GM23248 (cell line): Measurements from ENCODE around the gene SRMS. TPM values are rescaled to one million over a fixed set of nuclear protein-coding genes. Genes with fewer than 3 reads are reported as not detected.

ENCODE experiments used
- DNase-seq: peaks from one replicate; pipeline ENCODE4 v3.0.0-alpha.2; 2015
- H2AFZ ChIP-seq: fragments of 200-600 bp; sonication (generic); 2 replicates; pipeline ENCODE4 v1.6.1; 2016; ENCODE audit warnings: antibody characterized with exemption
- H3F3A ChIP-seq: fragments of 200-600 bp; sonication (generic); 2 replicates; pipeline ENCODE4 v1.6.1; 2016; ENCODE audit warnings: mild to moderate bottlenecking, antibody characterized with exemption, mixed run types; ENCODE audit not compliant: insufficient read depth
- H3K27ac ChIP-seq: fragments of 200-600 bp; sonication (generic); 2 replicates; pipeline ENCODE4 v1.5.1; 2016; ENCODE audit warnings: mild to moderate bottlenecking
- H3K27me3 ChIP-seq: fragments of 200-600 bp; sonication (generic); replicated peaks from 2 replicates; pipeline ENCODE4 v1.6.1; 2016; ENCODE audit warnings: mild to moderate bottlenecking; ENCODE audit not compliant: insufficient read depth
- H3K36me3 ChIP-seq: fragments of 200-600 bp; sonication (generic); 2 replicates; pipeline ENCODE4 v1.6.1; 2016; ENCODE audit warnings: low read depth, mild to moderate bottlenecking
- H3K4me1 ChIP-seq: fragments of 200-600 bp; sonication (generic); 2 replicates; pipeline ENCODE4 v1.6.1; 2016; ENCODE audit warnings: mild to moderate bottlenecking; ENCODE audit not compliant: insufficient read depth
- H3K4me2 ChIP-seq: fragments of 200-600 bp; sonication (generic); one replicate; pipeline ENCODE4 v1.6.1; 2016; ENCODE audit warnings: mild to moderate bottlenecking; ENCODE audit not compliant: unreplicated experiment
- H3K4me3 ChIP-seq: fragments of 200-600 bp; sonication (generic); 2 replicates; pipeline ENCODE4 v1.5.1; 2016; ENCODE audit warnings: mild to moderate bottlenecking
- H3K79me2 ChIP-seq: fragments of 200-600 bp; sonication (generic); 2 replicates; pipeline ENCODE4 v1.6.1; 2016; ENCODE audit warnings: mild to moderate bottlenecking; ENCODE audit not compliant: insufficient read depth
- H3K9ac ChIP-seq: fragments of 200-600 bp; sonication (generic); 2 replicates; pipeline ENCODE4 v1.6.1; 2016; ENCODE audit warnings: mild to moderate bottlenecking
- H3K9me2 ChIP-seq: fragments of 200-600 bp; sonication (generic); 2 replicates; pipeline ENCODE4 v1.6.1; 2016; ENCODE audit warnings: mixed run types, mild to moderate bottlenecking, moderate library complexity; ENCODE audit not compliant: insufficient read depth
- H3K9me3 ChIP-seq: fragments of 200-600 bp; sonication (generic); one replicate; pipeline ENCODE4 v1.6.1; 2017; ENCODE audit warnings: low read depth
- H4K20me1 ChIP-seq: fragments of 200-600 bp; sonication (generic); 2 replicates; pipeline ENCODE4 v1.6.0; 2016; ENCODE audit not compliant: insufficient read depth
- EZH2 ChIP-seq: fragments of 200-600 bp; sonication (generic); IDR thresholded peaks from 2 replicates; pipeline ENCODE4 v1.6.1; 2018; ENCODE audit warnings: antibody characterized with exemption, mild to moderate bottlenecking; ENCODE audit not compliant: insufficient read depth, poor library complexity, severe bottlenecking
- EZH2phosphoT487 ChIP-seq: fragments of 200-600 bp; sonication (generic); IDR thresholded peaks from 2 replicates; pipeline ENCODE4 v1.6.1; 2018; ENCODE audit warnings: antibody characterized with exemption, moderate library complexity, mild to moderate bottlenecking, low read depth; ENCODE audit not compliant: insufficient read depth
- WGBS, 2 experiments: methylation state at CpG; one replicate each; pipeline ENCODE4 v1.1.6; 2015 to 2017; ENCODE audit warnings: low lambda C conversion rate in 2 of 2, low coverage in 1 of 2; ENCODE audit errors: missing lambda C conversion rate in 2 of 2; 5-methylcytosine and 5-hydroxymethylcytosine counted together
- in situ Hi-C: fragments of 300-500 bp; cut with MboI; formaldehyde crosslinking; loops from 2 replicates; pipeline ENCODE4 v1.15.0; 2020
- polyA plus RNA-seq: library from polyadenylated mRNA; unstranded; fragments of >200 nt; fragmentation: Nextera tagmentation; extraction: Ambion mirVana; gene quantifications from 2 replicates; pipeline ENCODE4 v1.2.1, GENCODE V29; 2016
- total RNA-seq: library from RNA; depleted of rRNA; stranded (reverse); fragments of >200 nt; shearing (Covaris generic); gene quantifications from 2 replicates; pipeline ENCODE4 v1.2.3, GENCODE V29; 2014

The SRMS gene
- total and polyA plus RNA-seq, 2 experiments from 2014 or later: not detected

DNA sequence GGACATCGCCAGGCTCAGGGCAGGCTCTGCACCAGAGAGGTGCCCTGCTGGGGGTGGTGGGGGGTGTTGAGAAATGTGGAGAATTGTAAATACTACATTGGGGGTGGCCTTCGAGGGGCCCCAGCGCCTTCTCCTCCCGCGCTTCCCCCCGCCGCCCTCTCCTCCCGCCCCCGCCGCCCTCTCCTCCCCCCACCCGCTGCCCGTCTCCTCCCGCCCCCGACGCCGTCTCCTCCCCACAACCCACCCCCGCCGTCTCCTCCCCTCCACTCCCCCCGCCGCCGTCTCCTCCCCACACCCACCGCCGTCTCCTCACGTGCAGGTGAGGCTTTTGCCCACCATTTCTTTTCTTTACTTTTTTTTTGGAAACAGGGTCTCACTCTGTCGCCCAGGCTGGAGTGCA, 1.5 kb upstream of the SRMS start:
- Histone ChIP-seq H3K4me2 (no peak overlapping the region), H3K9me3 (no peaks in the 10 kb centered on the region), H3K9ac (no peak overlapping the region), H3F3A (0 out of 2 replicates have a peak, but pooled peaks cover 11% of the 10 kb centered on the region), H3K9me2 (no peaks in the 10 kb centered on the region), H3K4me1 (no peaks in the 10 kb centered on the region), H3K27me3 (no peaks in the 10 kb centered on the region; the same call in 1 of the 2 replicates), H4K20me1 (no peaks in the 10 kb centered on the region), H3K36me3 (no peaks in the 10 kb centered on the region), H2AFZ (no peak overlapping the region), H3K4me3 (no peak overlapping the region), H3K27ac (no peak overlapping the region), H3K79me2 (no peaks in the 10 kb centered on the region)
- 25 to 37% methylated on average over 6 to 25 of the region's 25 CpGs for WGBS, 2 experiments
- in situ Hi-C loops: no loop called here
- DNase-seq: no peak
- no peak for TF ChIP-seq EZH2phosphoT487
- TF ChIP-seq EZH2: no peak

DNA sequence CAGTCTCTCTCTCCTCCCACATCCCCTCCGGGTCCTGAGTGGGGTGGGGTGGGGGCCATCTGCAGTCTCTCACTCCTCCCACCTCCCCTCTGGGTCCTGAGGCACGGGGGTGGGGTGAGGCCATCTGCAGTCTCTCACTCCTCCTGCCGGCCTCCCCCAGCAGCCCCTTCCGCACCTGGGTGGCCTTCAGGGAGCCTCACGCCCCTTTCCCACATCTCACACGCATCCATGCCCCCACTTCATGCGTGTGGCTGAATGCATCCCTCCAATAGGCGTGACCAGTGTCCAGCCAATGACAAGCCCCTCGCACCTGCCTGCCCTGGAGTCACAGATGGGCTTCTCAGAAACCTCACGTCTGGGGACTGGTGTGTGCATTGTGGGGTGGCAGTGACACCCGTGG, 993 bp upstream of the SRMS start:
- Histone ChIP-seq H3K9ac (no peak overlapping the region), H3K9me2 (no peaks in the 10 kb centered on the region)
- 14 to 17% methylated on average over 9 to 11 of the region's 11 CpGs for WGBS, 2 experiments

DNA sequence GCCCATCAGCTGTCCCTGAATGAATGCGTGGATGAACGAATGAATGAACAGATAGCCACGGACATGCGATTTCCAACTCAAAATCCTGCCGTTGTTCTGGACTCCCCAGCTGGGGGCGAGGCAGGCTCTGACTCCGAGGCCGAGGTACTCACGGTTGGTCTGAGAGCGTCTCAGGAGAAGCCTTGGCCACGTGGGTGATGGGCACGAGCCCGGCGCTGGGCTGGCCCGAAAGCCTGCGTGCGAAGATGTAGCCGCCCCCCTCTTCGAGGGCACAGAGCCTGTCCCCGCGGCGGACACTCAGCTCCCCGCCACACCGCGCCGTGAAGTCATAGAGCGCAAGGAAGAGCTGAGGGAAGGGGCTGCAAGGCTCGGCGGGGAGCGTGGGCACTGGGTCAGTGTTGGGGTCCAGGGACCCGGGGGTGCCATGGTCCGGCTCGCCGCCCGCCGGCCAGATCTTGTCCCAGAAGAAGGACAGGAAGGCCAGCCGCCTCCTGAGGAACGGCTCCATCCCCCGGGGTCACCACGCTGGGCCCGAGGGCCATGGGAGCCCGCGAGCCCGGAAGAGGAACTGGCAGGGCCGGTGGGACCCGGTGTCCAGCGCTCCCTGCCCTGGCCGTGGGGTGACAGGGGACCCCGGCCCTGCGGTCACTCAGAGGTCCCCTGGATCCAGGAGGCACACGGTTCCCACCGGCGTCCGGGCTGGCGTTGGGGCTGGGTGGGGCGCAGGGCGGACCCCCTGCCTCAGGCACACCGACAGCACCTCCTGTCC, 409 bp downstream of the SRMS start:
- Histone ChIP-seq H3F3A (0 out of 2 replicates have a peak, but pooled peaks cover under 1% of the 10 kb centered on the region), H3K27ac (no peak overlapping the region), H3K9me3 (no peaks in the 10 kb centered on the region), H2AFZ (no peak overlapping the region), H3K27me3 (no peaks in the 10 kb centered on the region; the same call in 1 of the 2 replicates), H3K9ac (no peak overlapping the region), H3K9me2 (no peaks in the 10 kb centered on the region), H3K36me3 (no peaks in the 10 kb centered on the region), H3K4me2 (no peak overlapping the region), H4K20me1 (no peaks in the 10 kb centered on the region), H3K4me1 (no peaks in the 10 kb centered on the region), H3K4me3 (no peak overlapping the region), H3K79me2 (no peaks in the 10 kb centered on the region)
- TF ChIP-seq EZH2phosphoT487: no peak
- no peak for TF ChIP-seq EZH2
- 61 to 64% methylated on average over 46 to 57 of the region's 58 CpGs for WGBS, 2 experiments
- in situ Hi-C loops: no loop called here
- no peak for DNase-seq

More for the DNA sequence above, 993 bp upstream of the SRMS start:
- in situ Hi-C loops: no loop called here
- no peaks in the 10 kb centered on the region for H3K79me2 ChIP-seq
- H3F3A ChIP-seq: 0 out of 2 replicates have a peak, but pooled peaks cover 11% of the 10 kb centered on the region
- H3K36me3 ChIP-seq: no peaks in the 10 kb centered on the region
- H3K9me3 ChIP-seq: no peaks in the 10 kb centered on the region
- no peak overlapping the region for H3K4me2 ChIP-seq
- H3K27ac ChIP-seq: no peak overlapping the region
- no peaks in the 10 kb centered on the region for H4K20me1 ChIP-seq
- TF ChIP-seq EZH2phosphoT487 (no peak), EZH2 (no peak)
- DNase-seq: no peak
- H3K27me3 ChIP-seq: no peaks in the 10 kb centered on the region; the same call in 1 of the 2 replicates
- H3K4me3 ChIP-seq: no peak overlapping the region
- no peak overlapping the region for H2AFZ ChIP-seq
- H3K4me1 ChIP-seq: no peaks in the 10 kb centered on the region

DNA sequence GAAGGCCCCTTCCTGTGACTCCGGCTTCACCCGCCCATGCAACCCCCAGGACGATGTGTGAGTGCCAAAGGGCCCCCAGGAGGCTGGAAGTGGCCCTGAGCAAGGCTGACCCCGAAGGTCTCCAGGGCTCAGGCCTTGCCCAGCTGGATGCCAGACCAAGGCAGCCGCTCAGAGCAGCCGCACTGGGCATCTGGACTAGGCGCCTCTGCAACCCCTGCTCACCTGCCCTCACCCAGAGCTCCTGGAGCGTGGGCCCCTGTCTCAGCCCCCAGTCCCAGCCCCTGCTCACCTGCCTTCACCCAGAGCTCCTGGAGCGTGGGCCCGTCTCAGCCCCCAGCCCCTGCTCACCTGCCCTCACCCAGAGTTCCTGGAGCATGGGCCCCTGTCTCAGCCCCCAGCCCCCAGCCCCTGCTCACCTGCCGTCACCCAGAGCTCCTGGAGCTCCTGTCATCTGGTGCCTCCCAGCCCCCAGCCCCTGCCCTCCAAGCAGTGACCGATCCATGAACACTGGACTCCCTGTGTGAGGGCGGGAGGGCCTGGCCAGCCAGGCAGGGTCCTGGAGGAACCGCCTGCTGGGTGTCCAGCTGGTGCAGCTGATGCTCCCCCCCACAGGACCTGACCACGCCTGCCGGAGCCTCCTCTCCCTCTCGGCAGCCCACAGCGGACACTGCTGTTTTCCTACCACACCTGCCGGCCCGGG, 1.1 kb downstream of the SRMS start:
- Histone ChIP-seq H3K9me2 (no peaks in the 10 kb centered on the region), H3K4me2 (no peak overlapping the region), H3K4me1 (no peaks in the 10 kb centered on the region), H3K9me3 (no peaks in the 10 kb centered on the region), H3K79me2 (no peaks in the 10 kb centered on the region), H3F3A (no peaks in the 10 kb centered on the region), H3K9ac (no peak overlapping the region), H3K36me3 (no peaks in the 10 kb centered on the region), H3K27me3 (no peaks in the 10 kb centered on the region; the same call in 1 of the 2 replicates), H3K27ac (no peak overlapping the region), H3K4me3 (no peak overlapping the region), H2AFZ (no peak overlapping the region), H4K20me1 (no peaks in the 10 kb centered on the region)
- no peak for DNase-seq
- 70 to 71% methylated on average over 15 to 19 of the region's 20 CpGs for WGBS, 2 experiments
- no peak for TF ChIP-seq EZH2
- TF ChIP-seq EZH2phosphoT487: no peak
- in situ Hi-C loops: no loop called here
